ENCODE data around the gene RELA. TPM values are rescaled to one million over a fixed set of nuclear protein-coding genes. Genes with fewer than 3 reads are reported as not detected.
"Not testable (repeated sequence)": the region's sequence is repeated elsewhere in the genome, so short reads cannot be mapped to it uniquely, and the experiment has no call there.

RELA gene
- total RNA-seq, 8 experiments from 2014 or later: 16.7 to 56.1 (median 32.2) TPM

DNA sequence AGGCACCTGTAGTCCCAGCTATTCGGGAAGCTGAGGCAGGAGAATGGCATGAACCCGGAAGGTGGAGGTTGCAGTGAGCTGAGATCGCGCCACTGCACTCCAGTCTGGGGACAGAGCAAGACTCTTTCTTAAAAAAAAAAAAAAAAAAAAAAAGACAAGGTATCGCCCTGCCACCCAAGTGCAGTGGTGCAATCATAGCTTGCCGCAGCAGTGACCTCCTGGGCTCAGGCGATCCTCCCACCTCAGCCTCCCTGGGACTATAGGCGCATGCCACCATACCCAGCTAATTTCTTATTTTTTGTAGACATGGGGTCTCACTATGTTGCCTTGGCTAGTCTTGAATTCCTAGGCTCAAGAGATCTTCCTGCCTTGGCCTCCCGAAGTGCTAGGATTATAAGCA is 1.8 kb downstream of the RELA start:
- ATAC-seq (replicated peaks in 6 of 8); in situ Hi-C loops (cut with MboI; ENCODE audit: low pct_unique_long_range_greater_than_20kb in 2 of 9, low sequenced_read_pairs in 9 of 9, unreplicated experiment in 9 of 9); H3K4me3 ChIP-seq; H3K27ac ChIP-seq: not testable (repeated sequence)
- 80 to 100% (median 95%) methylated on average over 1 to 4 of the region's 9 CpGs; no CpG with 5 or more reads in 2 of the 10 experiments for WGBS, 10 experiments
- peaks cover 12 to 15% of the 10 kb centered on the region in 2 donors for H3K4me1 ChIP-seq (replicated peaks in 1 of 2)

DNA sequence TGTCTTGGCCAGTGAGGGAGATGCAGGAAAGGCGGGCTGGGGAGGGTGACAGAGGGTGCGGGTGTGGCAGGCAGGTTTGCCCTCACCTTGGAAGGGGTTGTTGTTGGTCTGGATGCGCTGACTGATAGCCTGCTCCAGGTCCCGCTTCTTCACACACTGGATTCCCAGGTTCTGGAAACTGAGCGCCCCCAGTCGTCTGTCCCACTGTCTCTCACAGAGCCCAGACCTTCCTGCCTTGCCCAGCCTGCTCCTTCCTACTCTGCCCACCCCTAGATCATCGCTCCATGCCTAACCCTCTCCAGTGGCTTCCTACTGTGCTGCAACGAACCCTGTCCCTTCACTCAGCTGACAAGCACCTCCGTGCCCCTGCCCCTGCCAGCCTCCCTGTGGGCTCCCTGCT is 2.7 kb downstream of the RELA start:
- Histone ChIP-seq H3K27ac (no peak overlapping the region), H3K4me1 (replicated peaks in 1 of 2) (peaks cover 12 to 15% of the 10 kb centered on the region in 2 donors), H3K4me3 (no peak overlapping the region)
- no peak for ATAC-seq (replicated peaks in 6 of 8)
- in situ Hi-C loops (cut with MboI; ENCODE audit: low pct_unique_long_range_greater_than_20kb in 2 of 9, low sequenced_read_pairs in 9 of 9, unreplicated experiment in 9 of 9): no loop called here
- 60 to 100% (median 90%) methylated on average over 1 to 9 of the region's 9 CpGs; no CpG with 5 or more reads in 3 of the 10 experiments for WGBS, 10 experiments

DNA sequence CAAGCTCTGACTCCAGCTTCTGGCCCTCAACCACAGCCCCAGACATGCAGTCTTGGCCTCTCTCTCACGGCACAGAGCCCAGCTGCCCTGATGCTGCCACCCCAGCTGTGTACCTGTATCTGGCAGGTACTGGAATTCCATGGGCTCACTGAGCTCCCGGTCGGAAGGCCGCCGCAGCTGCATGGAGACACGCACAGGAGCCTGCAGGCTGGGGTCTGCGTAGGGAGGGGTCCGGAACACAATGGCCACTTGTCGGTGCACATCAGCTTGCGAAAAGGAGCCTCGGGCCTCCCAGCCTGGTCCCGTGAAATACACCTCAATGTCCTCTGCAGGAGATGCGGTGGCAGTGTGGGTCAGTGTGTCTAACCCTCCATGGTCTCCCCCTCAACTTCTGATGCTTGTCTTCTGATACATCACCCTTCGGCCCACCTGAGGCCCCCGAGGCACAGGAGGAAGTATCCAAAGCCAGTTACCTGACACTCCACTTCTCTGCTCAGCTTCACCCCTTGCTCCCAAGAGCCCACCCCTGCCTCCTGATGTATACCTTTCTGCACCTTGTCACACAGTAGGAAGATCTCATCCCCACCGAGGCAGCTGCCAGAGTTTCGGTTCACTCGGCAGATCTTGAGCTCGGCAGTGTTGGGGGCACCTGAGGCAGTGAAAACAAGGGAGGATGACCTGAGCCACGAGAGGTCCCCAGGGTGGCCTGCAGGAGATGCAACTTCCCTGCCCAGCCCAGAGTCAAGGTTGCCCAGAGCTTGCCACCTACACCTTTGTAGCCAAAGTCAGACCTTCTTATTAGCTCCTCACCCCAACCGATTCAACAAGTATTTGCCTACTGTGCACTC is 4.3 kb downstream of the RELA start:
- in situ Hi-C loops (cut with MboI; ENCODE audit: low pct_unique_long_range_greater_than_20kb in 2 of 9, low sequenced_read_pairs in 9 of 9, unreplicated experiment in 9 of 9): no loop called here
- Histone ChIP-seq H3K4me3 (no peak overlapping the region), H3K4me1 (replicated peaks in 1 of 2) (peaks cover 11 to 16% of the 10 kb centered on the region in 2 donors), H3K27ac (no peak overlapping the region)
- no peak for ATAC-seq (replicated peaks in 6 of 8)
- 76 to 100% (median 93%) methylated on average over 1 to 13 of the region's 21 CpGs; no CpG with 5 or more reads in 1 of the 10 experiments for WGBS, 10 experiments

DNA sequence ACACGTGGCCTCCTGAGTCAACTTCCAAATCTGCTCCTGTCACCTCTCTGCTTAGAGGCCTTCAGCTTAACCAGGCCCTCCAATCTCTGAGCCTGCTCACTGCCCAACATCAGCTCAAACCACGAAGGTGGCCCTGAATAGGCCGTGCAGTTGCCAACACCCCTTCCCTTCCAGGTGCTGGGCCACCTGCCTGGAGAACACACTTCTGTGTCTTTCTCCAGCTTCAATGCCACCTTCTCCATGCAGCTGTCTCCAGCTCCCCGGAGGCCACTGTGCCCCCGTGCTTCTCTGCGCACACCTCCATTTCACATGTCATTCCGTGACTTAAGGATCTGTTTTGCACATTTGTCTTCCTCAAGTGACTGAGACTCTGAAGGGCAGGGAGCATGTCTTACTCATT is 5.3 kb downstream of the RELA start:
- H3K4me3 ChIP-seq: no peak overlapping the region
- in situ Hi-C loops (cut with MboI; ENCODE audit: low pct_unique_long_range_greater_than_20kb in 2 of 9, low sequenced_read_pairs in 9 of 9, unreplicated experiment in 9 of 9): no loop called here
- H3K4me1 ChIP-seq (replicated peaks in 1 of 2): peaks cover 15 to 21% of the 10 kb centered on the region in 2 donors
- H3K27ac ChIP-seq: no peak overlapping the region
- ATAC-seq (replicated peaks in 6 of 8): no peak
- WGBS, 10 experiments: 60 to 100% (median 100%) methylated on average over 1 to 5 of the region's 7 CpGs; no CpG with 5 or more reads in 5 of the 10 experiments

DNA sequence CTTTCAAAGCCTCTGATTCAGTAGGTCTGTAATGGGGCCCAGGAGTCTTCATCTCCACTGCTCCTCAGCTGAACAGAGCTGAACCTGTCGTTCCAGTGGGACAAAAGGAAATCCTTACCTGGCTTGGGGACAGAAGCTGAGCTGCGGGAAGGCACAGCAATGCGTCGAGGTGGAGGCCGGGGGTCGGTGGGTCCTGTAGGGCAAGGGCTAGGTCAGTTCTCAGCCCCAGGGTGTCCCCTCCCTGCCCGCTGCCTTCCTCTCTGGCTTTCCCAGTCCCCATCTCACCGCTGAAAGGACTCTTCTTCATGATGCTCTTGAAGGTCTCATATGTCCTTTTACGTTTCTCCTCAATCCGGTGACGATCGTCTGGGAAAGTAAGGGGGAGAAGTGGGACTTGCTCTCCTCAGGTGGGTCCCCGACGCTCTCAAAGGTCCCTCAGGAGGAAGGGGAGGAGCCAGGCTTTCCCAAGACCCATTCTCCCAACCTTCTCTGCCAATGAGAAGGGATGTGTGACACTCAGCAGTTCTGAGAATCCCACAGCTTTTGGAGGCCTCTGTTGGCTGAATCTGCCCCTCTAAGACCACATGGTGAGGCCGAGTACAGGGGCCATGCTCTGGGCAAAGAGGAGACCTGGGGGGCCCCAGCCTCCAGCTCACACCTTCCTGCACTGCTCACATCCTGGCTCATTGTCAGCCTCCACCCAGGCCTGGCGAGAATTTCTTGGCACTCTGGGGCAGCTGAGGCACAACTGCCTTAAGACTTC is 7.0 kb downstream of the RELA start:
- H3K27ac ChIP-seq: no peak overlapping the region
- ATAC-seq (replicated peaks in 6 of 8): no peak
- 80 to 94% (median 93%) methylated on average over 2 to 12 of the region's 16 CpGs; no CpG with 5 or more reads in 7 of the 10 experiments for WGBS, 10 experiments
- in situ Hi-C loops (cut with MboI; ENCODE audit: low pct_unique_long_range_greater_than_20kb in 2 of 9, low sequenced_read_pairs in 9 of 9, unreplicated experiment in 9 of 9): no loop called here
- peaks cover 17% of the 10 kb centered on the region in 2 donors for H3K4me1 ChIP-seq (replicated peaks in 1 of 2)
- no peak overlapping the region for H3K4me3 ChIP-seq

DNA sequence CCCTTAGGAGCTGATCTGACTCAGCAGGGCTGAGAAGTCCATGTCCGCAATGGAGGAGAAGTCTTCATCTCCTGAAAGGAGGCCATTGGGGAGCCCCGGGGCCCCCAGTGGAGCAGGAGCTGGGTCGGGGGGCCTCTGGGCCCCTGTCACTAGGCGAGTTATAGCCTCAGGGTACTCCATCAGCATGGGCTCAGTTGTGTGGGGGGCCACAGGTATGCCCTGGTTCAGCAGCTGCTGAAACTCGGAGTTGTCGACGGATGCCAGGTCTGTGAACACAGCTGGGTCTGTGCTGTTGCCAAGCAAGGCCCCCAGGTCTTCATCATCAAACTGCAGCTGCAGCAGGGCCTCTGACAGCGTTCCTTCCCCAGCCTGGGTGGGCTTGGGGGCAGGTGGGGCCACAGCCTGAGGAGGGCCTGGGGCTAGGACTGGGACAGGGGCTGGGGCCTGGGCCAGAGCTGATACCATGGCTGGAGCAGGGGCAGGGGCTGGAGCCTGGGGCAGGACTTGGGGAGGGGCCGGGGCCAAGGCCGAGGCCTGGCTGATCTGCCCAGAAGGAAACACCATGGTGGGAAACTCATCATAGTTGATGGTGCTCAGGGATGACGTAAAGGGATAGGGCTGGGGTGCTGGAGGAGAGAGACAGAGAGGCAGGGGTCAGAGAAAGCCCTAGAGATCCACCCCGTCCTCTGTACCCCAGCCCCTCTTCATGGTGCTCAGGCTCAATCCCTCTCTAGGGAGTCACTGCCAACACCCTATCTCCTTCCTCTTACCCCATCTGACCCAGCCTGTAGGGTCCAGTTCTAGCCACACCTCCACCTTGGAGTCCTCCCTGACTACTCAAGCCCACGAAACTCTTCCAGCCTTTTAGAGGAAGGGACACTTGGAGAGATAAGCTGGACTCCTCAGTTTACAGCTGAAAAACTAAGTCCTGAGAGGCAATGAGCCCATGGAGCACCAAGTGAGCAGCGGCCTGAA is 8.1 kb downstream of the RELA start:
- no peak for ATAC-seq (replicated peaks in 6 of 8)
- 60 to 100% (median 100%) methylated on average over 1 to 2 of the region's 14 CpGs; no CpG with 5 or more reads in 5 of the 10 experiments for WGBS, 10 experiments
- Histone ChIP-seq H3K27ac (no peak overlapping the region), H3K4me3 (no peak overlapping the region), H3K4me1 (replicated peaks in 1 of 2) (peaks cover 20 to 25% of the 10 kb centered on the region in 2 donors)
- in situ Hi-C loops (cut with MboI; ENCODE audit: low pct_unique_long_range_greater_than_20kb in 2 of 9, low sequenced_read_pairs in 9 of 9, unreplicated experiment in 9 of 9): no loop called here

DNA sequence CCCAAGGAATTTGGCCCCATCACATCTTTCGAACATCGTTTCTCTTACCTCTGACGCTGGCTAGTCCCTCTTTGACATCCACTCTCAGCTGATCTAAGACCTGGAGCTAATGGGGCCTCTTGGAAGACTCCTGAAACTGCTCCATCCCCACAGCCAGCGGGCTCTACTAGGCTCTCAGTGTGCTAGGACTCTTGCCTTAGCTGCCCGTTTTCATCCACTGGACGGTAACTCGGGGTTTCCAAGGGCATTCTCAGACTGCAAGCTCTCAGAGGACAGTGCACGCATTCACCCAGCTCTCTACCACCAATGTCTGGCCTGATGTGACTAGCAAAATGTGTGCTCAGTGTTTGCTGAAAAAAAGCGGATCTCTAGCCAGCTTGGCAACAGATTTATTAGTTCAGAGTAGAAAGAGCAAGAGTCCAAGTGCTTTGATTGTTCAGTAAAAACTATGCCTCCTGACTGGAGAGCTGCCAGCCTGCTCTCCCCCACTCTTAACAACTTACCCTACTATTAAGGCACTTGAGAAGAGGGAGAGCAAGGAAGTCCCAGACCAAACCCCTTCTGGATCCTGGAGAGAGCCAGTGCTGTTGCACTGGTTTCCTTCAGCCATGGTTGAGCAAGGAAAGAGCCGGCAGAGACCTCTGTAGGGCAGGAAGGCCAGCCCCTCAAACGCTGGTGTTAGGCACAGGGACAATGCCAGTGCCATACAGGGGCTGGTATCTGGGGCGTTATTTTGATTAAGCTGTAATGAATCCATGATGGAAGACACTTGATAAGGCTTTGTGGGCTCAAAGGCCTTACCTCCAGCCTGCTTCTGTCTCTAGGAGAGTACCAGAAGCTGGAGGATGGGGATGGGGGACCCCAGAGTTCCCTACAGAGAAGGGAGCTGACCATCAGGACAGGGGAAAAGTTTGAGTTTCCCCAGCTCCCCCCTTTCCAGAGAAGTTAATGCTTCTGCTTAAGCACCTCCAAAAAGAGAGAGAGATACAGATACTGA is 9.2 kb downstream of the RELA start:
- Histone ChIP-seq H3K27ac (peak overlapping the region; percentile 94 to 97), H3K4me3 (peak overlapping the region; percentile 41 to 49 (median 45)), H3K4me1 (replicated peaks in 1 of 2) (peaks cover 20 to 25% of the 10 kb centered on the region in 2 donors)
- WGBS, 10 experiments: 20 to 100% (median 64%) methylated on average over 1 to 8 of the region's 12 CpGs; no CpG with 5 or more reads in 3 of the 10 experiments
- in situ Hi-C loops (cut with MboI; ENCODE audit: low pct_unique_long_range_greater_than_20kb in 2 of 9, low sequenced_read_pairs in 9 of 9, unreplicated experiment in 9 of 9): no loop called here
- peak in 6 of 8 experiments; percentile 1 to 16 (median 4) for ATAC-seq (replicated peaks in 6 of 8)

DNA sequence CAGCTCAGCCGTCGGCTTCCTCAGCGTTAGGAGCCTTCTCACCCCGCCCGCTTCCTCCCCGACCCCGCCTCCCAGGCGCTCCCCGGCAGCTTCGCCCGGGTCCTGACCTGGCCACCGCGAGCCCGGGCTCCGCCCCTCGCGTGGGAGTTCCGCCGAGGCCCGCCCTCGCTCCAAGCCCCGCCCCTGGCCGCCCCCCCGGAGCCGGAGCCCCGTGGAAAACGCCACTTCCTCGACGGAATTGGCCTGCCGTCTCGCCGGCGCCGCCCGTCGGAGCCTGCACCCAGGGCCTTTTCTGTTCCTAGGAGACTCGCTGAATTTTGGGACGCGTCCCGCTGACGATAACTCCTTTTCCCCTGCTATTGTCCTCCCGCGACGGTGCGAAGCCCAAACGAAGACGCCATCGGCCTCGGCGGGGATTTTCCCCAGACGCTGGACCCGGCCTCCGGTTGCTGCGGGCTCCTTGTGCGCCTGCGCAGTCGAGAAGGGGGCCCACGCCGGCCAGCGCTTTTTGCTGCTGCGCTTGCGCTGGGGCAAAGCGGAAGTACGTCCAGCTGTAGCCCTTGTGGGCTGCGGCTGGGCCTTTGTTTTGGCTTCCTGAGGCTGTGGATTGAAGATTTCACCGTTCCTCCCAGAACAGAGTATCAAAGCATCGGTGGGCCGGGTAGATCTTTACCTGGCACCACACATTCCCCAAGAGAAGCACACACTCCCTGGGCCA is 10.0 kb downstream of the RELA start:
- 0 to 2% (median 1%) methylated on average over 3 to 23 of the region's 68 CpGs; no CpG with 5 or more reads in 6 of the 10 experiments for WGBS, 10 experiments
- Histone ChIP-seq H3K27ac (peak overlapping the region; percentile 94 to 97), H3K4me3 (peak overlapping the region; percentile 41 to 49 (median 45)), H3K4me1 (replicated peaks in 1 of 2) (peaks cover 20 to 25% of the 10 kb centered on the region in 2 donors)
- in situ Hi-C loops (cut with MboI; ENCODE audit: low pct_unique_long_range_greater_than_20kb in 2 of 9, low sequenced_read_pairs in 9 of 9, unreplicated experiment in 9 of 9): no loop called here
- ATAC-seq (replicated peaks in 6 of 8): peak; percentile 66 to 84 (median 78)

DNA sequence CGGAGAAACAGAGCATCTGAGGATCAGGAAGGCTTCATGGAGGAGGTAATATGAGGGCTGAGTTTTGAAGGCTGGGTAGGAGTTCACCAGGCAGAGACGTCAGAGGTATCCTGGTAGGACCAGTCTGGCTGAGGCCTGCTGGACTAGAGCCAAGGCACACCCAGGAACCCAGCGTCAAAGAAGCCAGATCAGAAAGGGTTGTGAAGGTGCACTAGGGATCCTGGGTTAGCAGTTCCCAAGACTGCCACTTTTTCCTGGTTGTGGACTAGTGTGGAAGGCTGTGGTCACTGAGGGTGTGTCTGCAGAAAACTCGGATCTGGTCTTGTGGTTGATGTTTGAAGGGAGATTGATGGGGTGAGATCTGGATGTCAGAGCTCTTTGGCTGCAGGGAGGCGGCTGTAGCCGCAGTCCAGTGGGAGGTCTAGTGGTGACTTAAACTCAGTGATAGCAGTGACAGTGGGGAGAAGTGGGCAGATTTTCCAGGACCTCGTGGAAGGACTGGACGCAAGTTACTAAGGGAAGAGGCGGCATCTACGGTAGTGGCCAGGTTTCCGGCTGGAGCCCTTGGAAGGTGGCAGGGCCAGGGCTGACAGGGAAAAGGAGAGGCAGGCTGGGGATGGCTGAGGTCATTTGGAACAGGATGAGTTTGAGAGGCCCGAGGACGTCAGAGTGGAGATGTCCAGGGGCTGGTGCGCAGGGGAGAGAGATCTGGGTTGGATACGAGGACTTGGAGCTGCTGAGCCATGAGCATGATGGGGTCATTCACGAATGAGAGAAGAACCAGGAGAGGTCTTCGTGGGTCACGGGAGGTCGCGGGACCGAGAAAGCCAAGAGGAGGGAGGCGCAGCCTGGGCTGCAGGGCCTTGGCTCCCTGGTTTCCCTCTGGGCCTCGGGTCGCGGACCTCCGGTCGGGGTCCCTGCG is 10.9 kb downstream of the RELA start:
- Histone ChIP-seq H3K4me3 (peak overlapping the region; percentile 41 to 49 (median 45)), H3K4me1 (replicated peaks in 1 of 2) (peaks cover 20 to 25% of the 10 kb centered on the region in 2 donors), H3K27ac (peak overlapping the region; percentile 94 to 97)
- 0 to 90% (median 53%) methylated on average over 1 to 11 of the region's 28 CpGs; no CpG with 5 or more reads in 1 of the 10 experiments for WGBS, 10 experiments
- in situ Hi-C loops (cut with MboI; ENCODE audit: low pct_unique_long_range_greater_than_20kb in 2 of 9, low sequenced_read_pairs in 9 of 9, unreplicated experiment in 9 of 9): no loop called here
- ATAC-seq (replicated peaks in 6 of 8): peak; percentile 4 to 43 (median 24)

DNA sequence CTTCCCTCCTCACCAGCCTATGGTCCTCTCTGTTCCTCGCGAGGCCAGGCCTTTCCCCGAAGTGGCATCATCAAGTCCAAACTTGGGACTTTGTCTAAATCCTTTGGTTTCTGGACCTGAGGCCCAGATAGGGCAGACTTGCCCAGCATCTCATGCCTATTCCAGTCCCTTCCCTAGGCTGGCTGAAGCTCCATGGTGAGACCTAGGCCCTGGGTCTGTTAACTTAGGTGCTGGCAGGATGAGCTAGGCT is 11.5 kb downstream of the RELA start:
- in situ Hi-C loops (cut with MboI; ENCODE audit: low pct_unique_long_range_greater_than_20kb in 2 of 9, low sequenced_read_pairs in 9 of 9, unreplicated experiment in 9 of 9): no loop called here
- Histone ChIP-seq H3K27ac (peak overlapping the region in 1 of 2 donors; percentile 94), H3K4me3 (no peak overlapping the region), H3K4me1 (replicated peaks in 1 of 2) (peaks cover 20 to 25% of the 10 kb centered on the region in 2 donors)
- ATAC-seq (replicated peaks in 6 of 8): no peak
- WGBS, 10 experiments: 80 to 100% (median 98%) methylated on average over 1 to 3 of the region's 3 CpGs; no CpG with 5 or more reads in 6 of the 10 experiments

Data from motor neuron (in vitro differentiated cells).